ENCODE measurements around the gene TMEM132A. TPM values are rescaled to one million over a fixed set of nuclear protein-coding genes. Genes with fewer than 3 reads are reported as not detected.

Gene TMEM132A
- total RNA-seq, 1 experiment from 2014 or later = 54.4 TPM

DNA sequence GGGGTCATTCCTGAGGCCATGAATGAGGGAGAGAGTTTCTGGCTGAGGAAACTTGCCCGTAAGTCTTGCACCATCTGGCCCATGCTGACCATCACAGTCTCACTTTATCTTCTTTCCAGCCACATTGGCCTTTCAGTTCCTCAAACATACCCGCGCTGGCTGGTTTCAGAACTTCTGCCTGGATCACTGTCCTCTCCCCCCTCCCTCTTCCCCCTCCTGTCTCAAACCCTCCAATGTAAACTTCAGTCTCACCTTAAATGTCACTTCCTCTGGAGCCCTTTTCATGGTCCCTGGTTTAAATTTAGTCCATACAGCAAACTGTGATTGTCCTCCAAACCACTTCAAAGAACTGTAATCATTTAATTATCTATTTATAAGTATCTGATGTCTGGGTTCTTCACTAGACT, 14.0 kb upstream of the TMEM132A start:
- peaks cover 22% of the 10 kb centered on the region for H3K79me2 ChIP-seq (ENCODE audit: low read depth)
- no peak overlapping the region for H3K4me3 ChIP-seq
- peaks cover 27% of the 10 kb centered on the region; the same call in 1 of the 2 replicates for H3K27me3 ChIP-seq (ENCODE audit: insufficient read depth, low read depth)
- H3K4me2 ChIP-seq = no peak overlapping the region
- H3K4me1 ChIP-seq (replicated peaks; ENCODE audit: insufficient read depth) = peaks cover 21% of the 10 kb centered on the region
- H3F3A ChIP-seq (ENCODE audit: insufficient read depth, low read depth) = peaks cover 18% of the 10 kb centered on the region
- no peaks in the 10 kb centered on the region for H3K9me3 ChIP-seq (ENCODE audit: insufficient read depth, low read depth)
- ChIA-PET POLR2A (ENCODE audit: unreplicated experiment) (no interaction called here), CTCF (no interaction called here)
- TF ChIP-seq, protein P1, sequence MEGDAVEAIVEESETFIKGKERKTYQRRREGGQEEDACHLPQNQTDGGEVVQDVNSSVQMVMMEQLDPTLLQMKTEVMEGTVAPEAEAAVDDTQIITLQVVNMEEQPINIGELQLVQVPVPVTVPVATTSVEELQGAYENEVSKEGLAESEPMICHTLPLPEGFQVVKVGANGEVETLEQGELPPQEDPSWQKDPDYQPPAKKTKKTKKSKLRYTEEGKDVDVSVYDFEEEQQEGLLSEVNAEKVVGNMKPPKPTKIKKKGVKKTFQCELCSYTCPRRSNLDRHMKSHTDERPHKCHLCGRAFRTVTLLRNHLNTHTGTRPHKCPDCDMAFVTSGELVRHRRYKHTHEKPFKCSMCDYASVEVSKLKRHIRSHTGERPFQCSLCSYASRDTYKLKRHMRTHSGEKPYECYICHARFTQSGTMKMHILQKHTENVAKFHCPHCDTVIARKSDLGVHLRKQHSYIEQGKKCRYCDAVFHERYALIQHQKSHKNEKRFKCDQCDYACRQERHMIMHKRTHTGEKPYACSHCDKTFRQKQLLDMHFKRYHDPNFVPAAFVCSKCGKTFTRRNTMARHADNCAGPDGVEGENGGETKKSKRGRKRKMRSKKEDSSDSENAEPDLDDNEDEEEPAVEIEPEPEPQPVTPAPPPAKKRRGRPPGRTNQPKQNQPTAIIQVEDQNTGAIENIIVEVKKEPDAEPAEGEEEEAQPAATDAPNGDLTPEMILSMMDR (conservative IDR thresholded peaks at IDR 0.05) = no peak
- no peak for TF ChIP-seq EZH2 (IDR thresholded peaks at IDR 0.05; ENCODE audit: low read depth)
- no peak for DNase-seq
- no peak overlapping the region for H2AFZ ChIP-seq
- no peaks in the 10 kb centered on the region for H3K9me2 ChIP-seq (ENCODE audit: insufficient read depth)
- H3K36me3 ChIP-seq (ENCODE audit: low read depth) = no peaks in the 10 kb centered on the region
- peaks cover 1% of the 10 kb centered on the region; the same call in 1 of the 2 replicates for H4K20me1 ChIP-seq (ENCODE audit: insufficient read depth)
- no peak overlapping the region for H3K27ac ChIP-seq
- intact Hi-C loops (cut with micrococcal nuclease; ENCODE audit: unreplicated experiment) = no loop called here
- BruUV-seq (replicated peaks) = no TSS peak

- H2AFZ ChIP-seq = no peak overlapping the region
- H3K79me2 ChIP-seq (ENCODE audit: low read depth) = peaks cover 19% of the 10 kb centered on the region
- H4K20me1 ChIP-seq (ENCODE audit: insufficient read depth) = no peaks in the 10 kb centered on the region; the same call in 1 of the 2 replicates
- H3K27ac ChIP-seq = no peak overlapping the region
- H3K9me3 ChIP-seq (ENCODE audit: insufficient read depth, low read depth) = no peaks in the 10 kb centered on the region
- no TSS peak for BruUV-seq (replicated peaks)
- H3K4me2 ChIP-seq = no peak overlapping the region
- H3K27me3 ChIP-seq (ENCODE audit: insufficient read depth, low read depth) = peaks cover 27% of the 10 kb centered on the region; the same call in 1 of the 2 replicates
- ChIA-PET POLR2A (ENCODE audit: unreplicated experiment) (no interaction called here), CTCF (no interaction called here)
- no peak for DNase-seq
- H3K9me2 ChIP-seq (ENCODE audit: insufficient read depth) = no peaks in the 10 kb centered on the region
- no peak for TF ChIP-seq EZH2 (IDR thresholded peaks at IDR 0.05; ENCODE audit: low read depth)
- TF ChIP-seq, protein P1 (conservative IDR thresholded peaks at IDR 0.05) = no peak
- H3K4me1 ChIP-seq (replicated peaks; ENCODE audit: insufficient read depth) = peaks cover 23% of the 10 kb centered on the region
- H3K36me3 ChIP-seq (ENCODE audit: low read depth) = no peaks in the 10 kb centered on the region
- H3K4me3 ChIP-seq = no peak overlapping the region
- H3F3A ChIP-seq (ENCODE audit: insufficient read depth, low read depth) = peaks cover 17% of the 10 kb centered on the region
- intact Hi-C loops (cut with micrococcal nuclease; ENCODE audit: unreplicated experiment) = no loop called here
Measured at GRCh38 chr11:60910711-60911380, 13.4 kb upstream of the TMEM132A start.

DNA sequence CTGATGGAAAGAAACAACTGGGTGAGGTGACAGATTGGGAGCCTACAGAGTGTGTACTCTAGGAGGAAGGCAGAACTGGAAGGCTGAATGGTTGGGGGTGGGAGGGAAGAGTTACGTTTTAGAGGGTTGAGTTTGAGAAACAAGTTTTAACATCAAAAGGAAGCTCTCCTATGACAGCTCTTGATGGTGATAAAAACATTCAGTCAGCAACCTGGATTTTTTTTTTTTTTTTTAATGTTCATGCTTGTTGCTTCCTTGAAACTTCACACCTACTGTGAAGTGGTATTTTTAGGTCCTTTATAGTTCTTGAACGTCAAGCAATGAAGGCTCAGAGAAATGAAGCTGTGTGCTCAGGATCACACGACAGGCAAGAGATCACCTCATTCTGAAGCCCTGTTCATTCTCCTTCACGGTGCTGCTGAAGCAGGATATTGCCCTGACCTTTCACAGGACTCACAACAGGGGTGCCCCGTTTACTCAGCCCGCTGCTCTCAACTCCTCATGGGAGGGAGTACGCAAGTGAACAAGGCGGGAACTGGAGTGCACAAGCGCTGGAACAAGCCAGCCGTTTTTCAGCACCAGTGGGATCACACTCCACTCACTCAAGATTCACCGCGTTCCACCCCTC, 11.9 kb upstream of the TMEM132A start:
- intact Hi-C loops (cut with micrococcal nuclease; ENCODE audit: unreplicated experiment) = no loop called here
- CTCF ChIA-PET = interaction anchor here (0.6 to 0.7 kb wide), 3 partner anchors 9 to 11 kb away, joined by 3 read pairs; no protein-coding TSS in a partner anchor
- H2AFZ ChIP-seq = no peak overlapping the region

More for the DNA sequence above, 11.9 kb upstream of the TMEM132A start:
- BruUV-seq (replicated peaks) = no TSS peak
- peaks cover 32% of the 10 kb centered on the region for H3K4me1 ChIP-seq (replicated peaks; ENCODE audit: insufficient read depth)
- H3K4me3 ChIP-seq = no peak overlapping the region
- peaks cover 27% of the 10 kb centered on the region; the same call in 1 of the 2 replicates for H3K27me3 ChIP-seq (ENCODE audit: insufficient read depth, low read depth)
- H3K36me3 ChIP-seq (ENCODE audit: low read depth) = no peaks in the 10 kb centered on the region
- no peak for DNase-seq
- H3F3A ChIP-seq (ENCODE audit: insufficient read depth, low read depth) = peaks cover 14% of the 10 kb centered on the region
- no peak overlapping the region for H3K27ac ChIP-seq
- no peak for TF ChIP-seq EZH2 (IDR thresholded peaks at IDR 0.05; ENCODE audit: low read depth)
- TF ChIP-seq, protein P1 (conservative IDR thresholded peaks at IDR 0.05) = no peak
- H3K4me2 ChIP-seq = no peak overlapping the region
- no peaks in the 10 kb centered on the region for H3K9me3 ChIP-seq (ENCODE audit: insufficient read depth, low read depth)
- no peaks in the 10 kb centered on the region for H3K9me2 ChIP-seq (ENCODE audit: insufficient read depth)
- POLR2A ChIA-PET (ENCODE audit: unreplicated experiment) = interaction anchor here (0.6 to 0.7 kb wide), 3 partner anchors 37 to 517 kb away, joined by 3 to 9 read pairs (median 5); no protein-coding TSS in a partner anchor
- H3K79me2 ChIP-seq (ENCODE audit: low read depth) = peaks cover 29% of the 10 kb centered on the region
- H4K20me1 ChIP-seq (ENCODE audit: insufficient read depth) = no peaks in the 10 kb centered on the region; the same call in 1 of the 2 replicates

All from PC-9 (cell line).